Inflammatory macrophage treated with lipopolysaccharide for 1 hour (primary cell): ENCODE measurements around the gene KDM8.
"Not testable (repeated sequence)": the region's sequence is repeated elsewhere in the genome, so short reads cannot be mapped to it uniquely, and the experiment has no call there.

Experiments
- DNase-seq, 2 donors: peaks; one replicate each; pipeline ENCODE4 v3.0.0-alpha.2; 2020 to 2022

KDM8 gene

DNA sequence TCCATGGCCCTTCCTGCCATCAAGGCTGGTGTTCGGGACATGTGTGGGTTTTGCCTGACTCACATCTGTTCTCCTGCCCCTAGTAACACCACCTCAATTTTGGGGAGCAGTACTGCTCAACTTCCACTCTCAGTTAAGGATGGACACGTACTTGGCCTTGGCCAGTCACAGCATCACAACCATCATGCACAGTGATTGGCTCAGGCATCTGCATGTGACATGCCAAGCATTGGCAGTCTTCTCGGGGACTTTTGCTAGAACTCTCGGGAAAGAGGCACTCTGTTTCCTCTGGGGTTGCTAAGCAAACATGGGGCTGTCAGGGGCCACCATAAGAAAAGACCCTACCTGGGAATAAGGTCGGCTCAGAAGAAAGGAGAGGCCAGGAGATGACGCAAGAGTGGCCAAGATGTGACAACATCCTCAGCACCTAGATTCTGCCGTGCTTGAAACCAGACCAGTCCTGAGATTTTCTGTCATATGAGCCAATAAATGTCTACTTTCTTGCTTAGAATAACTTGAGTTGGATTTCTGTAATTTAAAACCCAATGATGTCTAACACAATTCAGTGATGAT, 11.9 kb upstream of the KDM8 start:
- no peak for DNase-seq

DNA sequence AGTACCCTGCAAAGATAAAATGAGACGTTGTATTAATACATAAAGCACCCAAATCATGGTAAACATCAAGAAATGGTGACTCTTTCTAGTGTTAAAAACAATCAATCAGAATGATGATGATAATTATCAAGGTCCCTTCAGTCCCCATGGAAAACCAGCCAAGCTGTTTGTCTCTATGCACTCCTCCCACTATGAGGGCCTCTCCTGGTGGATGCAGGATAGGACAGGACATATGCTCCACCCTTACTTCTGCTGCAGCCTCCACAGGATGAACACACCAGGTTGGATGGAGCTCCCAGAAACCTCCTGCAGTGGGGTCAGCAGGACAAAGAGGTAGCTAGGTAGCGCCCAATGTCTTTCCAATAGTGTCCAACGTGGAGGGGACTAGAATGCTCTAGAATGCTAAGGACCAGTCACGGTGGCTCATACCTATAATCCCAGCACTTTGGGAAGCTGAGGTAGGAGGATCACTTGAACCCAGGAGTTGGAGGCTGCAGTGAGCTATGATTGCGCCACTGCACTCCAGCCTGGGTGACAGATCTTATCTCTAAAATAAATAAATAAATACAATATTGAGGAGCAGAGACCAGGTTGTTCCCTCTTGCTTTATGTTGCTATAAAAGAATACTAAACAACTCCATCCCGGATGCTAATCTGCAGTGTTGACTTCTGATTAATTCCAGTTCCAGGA, 9.9 kb upstream of the KDM8 start:
- DNase-seq, result no peak

DNA sequence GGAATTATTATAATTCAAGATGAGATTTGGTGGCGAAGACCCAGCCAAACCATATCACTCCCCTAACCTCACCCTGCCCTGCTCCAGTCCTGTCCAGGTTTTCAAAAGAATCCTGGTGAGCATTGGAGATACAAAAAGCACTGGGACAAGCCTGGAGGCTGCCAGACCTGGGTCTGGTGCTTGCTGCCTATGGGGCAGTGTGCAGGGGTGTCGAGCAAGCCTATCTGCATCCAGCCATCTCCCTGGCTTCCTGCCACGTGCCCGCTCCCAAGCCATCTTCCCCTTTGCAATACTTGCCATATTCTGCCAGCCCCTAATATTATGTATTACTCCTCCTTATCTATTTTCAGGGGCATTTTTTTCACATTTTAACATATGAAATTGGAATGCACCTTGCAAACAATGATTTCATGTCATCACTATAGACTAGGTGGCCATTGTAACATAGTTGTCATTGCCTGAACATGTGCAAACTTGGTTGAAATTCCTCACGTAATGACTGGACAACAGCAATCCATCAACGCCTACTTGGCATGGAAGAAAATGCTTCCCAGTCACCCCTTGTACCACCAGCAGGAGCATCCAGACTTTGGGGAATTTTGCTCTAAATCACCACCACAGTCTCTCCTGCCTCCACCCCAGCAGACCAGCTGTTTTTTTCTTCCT, 8.1 kb upstream of the KDM8 start:
- DNase-seq, result no peak

DNA sequence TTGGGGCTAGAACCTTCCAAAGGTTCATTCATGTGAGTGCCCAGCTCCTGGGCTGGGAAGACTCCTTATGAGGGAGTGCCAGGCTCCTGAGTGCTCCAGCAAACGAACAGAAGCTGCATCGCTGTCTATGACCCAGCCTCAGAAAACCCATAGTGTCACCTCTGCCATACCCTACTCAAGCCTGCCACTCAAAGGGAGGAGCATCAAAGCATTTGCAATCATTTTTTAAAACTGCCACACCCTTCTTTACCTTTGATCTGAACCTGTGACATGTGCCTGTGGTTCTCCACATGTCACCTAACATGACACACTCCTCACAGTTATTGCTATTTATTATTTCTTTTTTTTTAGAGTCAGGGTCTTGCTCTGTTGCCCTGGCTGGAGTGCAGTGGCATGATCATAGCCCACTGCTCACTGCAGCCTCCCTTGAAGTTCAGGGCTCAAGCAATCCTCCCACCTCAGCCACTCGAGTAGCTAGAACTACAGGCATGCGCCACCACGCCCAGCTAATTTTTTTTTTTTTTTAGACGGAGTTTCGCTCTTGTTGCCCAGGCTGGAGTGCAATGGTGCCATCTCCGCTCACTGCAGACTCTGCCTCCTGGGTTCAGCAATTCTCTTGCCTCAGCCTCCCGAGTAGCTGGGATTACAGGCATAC, 7.3 kb upstream of the KDM8 start:
- no peak for DNase-seq

DNA sequence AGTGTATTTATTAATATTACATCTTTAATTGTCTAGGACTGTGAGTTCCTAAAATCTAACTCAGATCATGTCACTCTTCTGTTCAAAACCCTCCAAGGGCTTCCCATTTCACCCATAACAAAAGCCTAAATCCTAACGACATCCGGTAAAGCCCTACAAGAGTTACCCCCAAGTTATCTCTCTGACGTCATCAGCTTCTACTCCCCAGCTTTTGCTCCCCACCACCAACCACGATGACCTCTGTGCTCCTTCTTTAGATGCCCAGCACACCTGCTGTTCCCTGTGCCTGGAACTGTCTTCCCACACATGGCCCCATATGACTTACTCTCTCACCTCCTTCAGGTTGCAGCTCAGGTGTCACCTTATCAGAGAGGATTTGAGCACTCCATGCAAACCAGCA, 6.3 kb upstream of the KDM8 start:
- DNase-seq, result no peak

DNA sequence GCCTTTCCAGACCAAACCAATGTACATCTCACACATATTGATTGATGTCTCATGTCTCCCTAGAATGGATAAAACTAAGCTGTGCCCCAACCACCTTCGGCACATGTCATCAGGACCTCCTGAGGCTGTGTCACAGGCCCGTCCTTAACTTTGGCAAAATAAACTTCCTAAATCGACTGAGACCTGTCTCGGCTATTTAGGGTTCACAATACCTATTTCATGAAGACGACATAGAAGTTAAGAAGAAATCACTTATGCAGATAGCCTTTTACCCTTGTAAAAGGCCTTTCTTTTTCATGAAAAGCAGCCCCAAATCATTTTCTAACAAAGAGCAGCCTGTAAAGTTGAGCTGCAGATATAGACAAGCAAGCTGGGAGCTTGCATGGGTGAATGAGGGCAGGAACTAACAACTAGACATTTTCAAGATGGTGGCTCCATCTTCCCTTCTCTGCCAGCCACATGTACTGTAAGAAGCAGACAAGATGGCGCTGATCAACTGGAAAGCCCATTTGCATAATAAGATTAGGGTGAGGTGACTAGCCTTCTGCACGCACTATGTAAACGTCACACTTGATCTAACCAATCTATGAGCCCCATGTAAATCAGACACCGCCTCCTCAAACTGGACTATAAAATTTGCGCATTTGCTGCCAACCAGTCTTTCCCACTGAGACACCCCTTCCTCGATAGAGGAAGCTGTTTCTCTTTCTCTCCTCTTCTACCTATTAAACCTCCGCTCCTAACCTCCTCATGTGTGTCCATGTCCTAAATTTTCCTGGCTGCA, 4.7 kb upstream of the KDM8 start:
- no peak for DNase-seq

DNA sequence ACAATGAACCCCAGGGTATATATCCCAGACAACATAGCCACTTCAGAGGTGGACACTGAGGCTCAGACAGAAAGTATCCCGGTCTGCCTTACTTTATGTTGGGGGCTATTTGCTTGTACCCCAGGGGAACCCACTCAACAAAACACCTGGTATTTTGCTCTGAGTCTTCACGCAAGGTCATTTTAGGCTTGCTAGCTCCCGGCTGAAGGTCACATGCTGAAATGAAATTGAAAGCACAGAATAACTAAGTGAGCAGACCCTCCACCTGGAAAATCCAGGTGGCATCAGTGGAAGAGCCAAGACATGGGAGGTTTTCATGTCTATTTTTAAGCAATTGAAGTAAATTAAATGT, 4.1 kb upstream of the KDM8 start:
- DNase-seq, result no peak

DNA sequence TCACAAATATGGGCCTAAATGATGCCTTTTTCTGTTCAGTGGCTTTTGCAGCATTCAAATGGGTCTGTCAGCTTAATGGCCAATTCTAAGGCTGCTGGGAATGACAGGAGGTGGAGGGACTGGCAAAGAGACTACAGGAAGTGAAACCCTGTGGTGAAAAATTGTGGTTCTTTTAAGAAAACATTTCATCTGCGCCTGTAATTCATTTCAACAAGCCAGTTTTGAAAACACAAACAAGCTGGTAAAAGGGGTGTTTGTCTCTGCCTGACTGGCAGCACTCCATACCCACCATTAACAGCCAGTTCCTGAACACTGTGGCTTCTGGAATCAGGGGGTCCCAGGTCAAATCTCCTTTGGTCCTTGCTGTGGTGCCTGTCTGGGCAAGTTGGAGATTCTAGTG, 3.6 kb upstream of the KDM8 start:
- peak; percentile 62 to 71 for DNase-seq

DNA sequence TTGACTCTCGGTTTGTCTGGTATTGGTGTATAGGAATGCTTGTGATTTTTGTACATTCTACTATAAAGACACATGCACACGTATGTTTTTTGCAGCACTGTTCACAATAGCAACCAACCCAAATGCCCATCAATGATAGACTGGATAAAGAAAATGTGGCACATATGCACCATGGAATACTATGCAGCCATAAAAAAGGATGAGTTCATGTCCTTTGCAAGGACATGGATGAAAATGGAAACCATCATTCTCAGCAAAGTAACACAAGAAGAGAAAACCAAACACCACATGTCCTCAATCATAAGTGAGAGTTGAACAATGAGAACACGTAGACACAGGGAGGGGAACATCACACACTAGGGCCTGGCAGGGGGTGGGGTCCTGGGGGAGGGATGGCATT, 2.4 kb upstream of the KDM8 start:
- DNase-seq, result not testable (repeated sequence)

DNA sequence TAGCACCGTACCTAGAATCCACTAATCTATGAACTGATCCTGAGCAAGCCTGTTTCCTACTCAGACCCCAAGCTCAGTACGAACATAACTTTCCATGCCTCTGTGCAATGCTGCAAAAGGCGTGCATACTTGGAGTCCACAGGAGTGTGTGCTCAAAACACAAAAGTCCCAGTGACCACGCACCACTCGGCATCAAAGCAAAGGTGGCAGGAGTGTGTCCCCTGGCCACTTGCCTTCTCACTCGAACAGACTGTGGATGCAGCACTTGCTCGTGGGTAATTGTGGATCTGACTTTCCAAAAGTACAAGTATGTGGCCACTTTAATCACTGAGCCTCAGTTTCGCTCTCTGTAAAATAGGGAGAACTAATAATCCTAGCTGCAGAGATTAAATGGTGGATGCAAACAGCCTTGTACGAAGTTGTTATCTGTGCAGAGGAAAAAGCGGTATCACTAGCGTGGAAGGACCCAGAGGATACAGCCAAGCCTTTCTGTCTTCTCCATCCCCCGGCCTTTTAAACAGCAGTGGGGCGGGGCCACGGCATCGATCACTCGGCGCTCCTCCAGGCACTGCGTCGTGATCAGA, 311 bp upstream of the KDM8 start:
- DNase-seq, result peak in 1 of 2 donors; percentile 88

DNA sequence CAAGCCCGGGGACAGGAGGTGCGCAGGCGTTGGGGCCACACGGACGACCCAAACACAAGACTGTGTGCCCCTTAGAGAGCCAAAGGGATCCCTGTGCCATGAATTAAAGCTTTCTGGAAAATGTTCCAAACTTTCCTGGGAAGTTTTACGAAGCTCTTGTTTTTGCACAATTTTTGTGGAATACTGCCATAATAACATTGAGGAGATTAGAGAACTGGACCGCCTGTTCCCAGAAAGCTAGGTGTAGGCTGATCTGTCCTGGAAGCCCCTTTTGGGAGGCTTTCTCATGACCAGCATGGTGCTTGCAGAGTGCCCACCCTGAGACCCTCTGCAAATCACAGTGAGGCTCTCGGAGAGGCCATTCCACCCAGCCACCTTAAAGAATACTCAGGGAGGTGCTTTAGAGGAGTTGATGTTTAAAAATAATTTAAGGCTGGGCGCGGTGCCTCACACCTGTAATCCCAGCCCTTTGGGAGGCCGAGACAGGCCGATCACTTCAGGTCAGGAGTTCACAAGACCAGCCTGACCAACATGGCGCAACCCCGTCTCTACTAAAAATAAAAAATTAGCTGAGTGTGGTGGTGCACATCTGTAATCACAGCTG, 1.1 kb downstream of the KDM8 start:
- DNase-seq, result peak in 1 of 2 donors; percentile 1

DNA sequence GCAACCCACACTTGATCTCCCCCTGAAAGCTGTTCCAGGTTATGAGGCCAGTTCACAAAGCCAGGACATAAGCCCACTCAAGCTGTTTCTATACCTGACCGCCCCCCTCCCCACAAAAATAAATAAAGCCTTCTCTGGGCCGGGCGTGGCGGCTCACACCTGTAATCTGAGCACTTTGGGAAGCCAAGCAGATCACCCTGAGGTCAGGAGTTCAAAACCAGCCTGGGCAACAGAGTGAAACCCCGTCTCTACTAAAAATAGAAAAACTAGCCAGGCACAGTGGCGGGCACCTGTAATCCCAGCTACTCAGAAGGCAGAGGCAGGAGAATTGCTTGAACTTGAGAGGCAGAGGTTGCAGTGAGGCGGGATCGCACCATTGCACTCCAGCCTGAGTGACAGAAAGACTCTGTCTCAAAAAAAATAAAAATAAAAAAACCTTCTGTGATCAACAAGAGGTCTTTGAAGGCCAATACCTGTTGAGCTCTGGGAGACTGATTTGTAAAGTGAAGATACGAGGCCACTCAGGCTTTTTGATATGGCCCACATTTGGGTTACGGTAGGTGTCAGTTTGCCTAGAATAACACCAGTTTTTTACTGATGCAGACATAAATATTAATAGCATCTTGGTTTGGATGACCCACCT, 2.2 kb downstream of the KDM8 start:
- no peak for DNase-seq

DNA sequence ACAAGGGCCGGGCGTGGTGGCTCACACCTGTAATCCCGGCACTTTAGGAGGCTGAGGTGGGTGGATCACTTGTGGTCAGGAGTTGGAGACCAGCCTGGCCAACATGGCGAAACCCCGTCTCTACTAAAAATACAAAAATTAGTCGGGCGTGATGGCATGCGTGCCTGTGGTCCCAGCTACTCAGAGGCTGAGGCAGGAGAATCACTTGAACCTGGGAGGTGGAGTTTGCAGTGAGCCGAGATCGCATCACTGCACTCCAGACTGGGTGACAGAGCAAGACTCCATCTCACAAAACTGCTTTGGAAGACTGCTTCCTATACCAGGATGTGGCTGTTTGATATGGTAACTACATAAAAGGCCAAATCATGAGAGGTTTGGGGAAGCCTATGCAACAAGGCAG, 3.8 kb downstream of the KDM8 start:
- not testable (repeated sequence) for DNase-seq

DNA sequence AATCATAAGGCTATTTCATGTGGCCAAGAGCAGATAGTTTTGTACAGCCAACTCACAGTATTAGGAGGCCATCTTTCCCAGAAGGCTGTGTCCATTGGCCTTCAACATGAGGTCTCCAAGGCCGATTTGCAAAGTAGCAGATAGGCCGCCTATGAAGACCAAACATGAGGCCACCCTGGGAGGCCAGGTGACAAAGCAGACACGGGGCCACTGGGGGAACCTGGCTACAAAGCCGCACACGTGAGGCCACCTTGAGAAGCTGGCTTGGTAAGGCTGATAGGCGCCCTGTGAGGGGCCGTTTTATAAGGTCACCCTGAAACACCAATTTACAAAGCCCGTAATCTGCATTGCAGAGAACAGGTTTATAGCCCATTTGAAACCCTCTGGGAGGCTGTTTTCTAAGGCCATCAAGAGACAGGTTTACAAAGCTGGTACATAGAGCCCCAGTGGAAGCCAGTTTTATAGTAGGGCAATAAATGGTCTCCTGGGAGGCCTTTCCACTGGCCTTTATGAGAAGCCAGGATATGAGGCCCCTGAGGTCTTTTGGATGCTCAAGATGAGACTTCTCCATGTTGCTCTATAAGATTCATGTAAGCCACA, 4.9 kb downstream of the KDM8 start:
- no peak for DNase-seq

DNA sequence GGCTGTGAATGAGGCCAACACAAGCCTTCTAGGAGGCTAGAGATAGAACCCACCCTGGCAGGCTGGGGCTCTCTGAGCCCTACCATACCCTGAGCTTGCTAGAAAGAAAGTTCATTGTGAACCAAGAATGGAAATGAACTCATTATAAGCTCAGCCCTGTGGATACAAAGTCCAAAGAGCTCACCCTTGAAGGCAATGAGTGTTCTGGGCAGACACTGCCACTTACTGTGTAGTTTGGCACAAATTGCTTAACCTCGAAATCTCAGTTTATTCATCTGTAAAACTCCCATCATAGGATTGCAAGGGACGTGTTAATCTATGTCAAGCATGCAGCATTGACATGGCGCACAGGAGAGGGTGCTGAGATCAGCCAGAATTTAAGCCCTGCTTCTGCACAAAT, 5.5 kb downstream of the KDM8 start:
- no peak for DNase-seq

DNA sequence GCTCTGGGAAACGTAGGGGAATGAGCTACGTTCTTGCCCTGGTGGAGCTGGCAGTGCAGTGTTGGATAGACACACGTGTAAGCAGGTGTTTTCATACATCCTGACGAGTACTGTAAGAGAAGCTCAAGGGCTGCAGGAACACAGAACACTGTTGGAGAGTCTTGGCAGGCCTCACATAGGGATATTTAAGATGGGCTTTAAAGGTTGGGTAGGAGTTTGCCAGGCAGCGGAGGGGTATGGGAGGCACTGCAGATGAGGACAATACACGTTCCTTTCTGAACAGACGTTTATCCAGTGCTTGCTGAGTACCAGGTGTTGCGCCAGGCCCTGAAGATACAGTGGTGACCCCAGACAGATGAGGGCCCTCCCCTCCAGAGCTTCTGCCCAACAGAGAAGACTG, 6.3 kb downstream of the KDM8 start:
- no peak for DNase-seq

DNA sequence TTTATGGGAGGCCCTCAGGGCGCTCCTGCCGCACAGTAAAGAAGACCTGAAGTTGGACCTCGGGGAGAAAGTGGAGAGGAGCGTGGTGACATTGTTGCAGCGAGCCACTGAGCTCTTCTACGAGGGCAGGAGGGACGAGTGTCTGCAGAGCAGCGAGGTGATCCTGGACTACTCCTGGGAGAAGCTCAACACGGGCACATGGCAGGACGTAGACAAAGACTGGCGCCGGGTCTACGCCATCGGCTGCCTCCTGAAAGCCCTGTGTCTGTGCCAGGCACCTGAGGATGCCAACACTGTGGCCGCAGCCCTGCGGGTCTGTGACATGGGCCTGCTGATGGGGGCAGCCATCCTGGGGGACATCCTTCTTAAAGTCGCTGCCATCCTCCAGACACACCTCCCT, 6.8 kb downstream of the KDM8 start:
- DNase-seq, result no peak

DNA sequence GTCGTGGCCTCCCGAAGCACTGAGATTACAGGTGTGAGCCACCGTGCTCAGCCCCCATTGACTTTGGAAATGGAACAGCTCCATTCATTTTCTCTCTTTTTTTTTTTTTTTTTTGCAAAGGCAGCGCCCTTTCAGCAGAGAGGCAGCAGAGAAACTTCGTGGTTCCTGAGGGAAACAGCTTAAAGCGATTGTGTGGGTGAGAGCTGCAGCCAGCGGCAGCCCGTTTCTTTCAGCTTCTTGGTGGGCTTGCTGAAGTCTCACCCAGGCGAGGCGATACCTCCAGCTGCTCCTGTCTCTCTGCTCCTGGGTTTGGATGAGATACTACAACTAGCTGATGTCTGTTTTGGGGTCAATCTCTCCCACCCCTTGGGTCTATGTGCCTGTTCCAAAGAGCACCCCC, 7.7 kb downstream of the KDM8 start:
- DNase-seq, result no peak

DNA sequence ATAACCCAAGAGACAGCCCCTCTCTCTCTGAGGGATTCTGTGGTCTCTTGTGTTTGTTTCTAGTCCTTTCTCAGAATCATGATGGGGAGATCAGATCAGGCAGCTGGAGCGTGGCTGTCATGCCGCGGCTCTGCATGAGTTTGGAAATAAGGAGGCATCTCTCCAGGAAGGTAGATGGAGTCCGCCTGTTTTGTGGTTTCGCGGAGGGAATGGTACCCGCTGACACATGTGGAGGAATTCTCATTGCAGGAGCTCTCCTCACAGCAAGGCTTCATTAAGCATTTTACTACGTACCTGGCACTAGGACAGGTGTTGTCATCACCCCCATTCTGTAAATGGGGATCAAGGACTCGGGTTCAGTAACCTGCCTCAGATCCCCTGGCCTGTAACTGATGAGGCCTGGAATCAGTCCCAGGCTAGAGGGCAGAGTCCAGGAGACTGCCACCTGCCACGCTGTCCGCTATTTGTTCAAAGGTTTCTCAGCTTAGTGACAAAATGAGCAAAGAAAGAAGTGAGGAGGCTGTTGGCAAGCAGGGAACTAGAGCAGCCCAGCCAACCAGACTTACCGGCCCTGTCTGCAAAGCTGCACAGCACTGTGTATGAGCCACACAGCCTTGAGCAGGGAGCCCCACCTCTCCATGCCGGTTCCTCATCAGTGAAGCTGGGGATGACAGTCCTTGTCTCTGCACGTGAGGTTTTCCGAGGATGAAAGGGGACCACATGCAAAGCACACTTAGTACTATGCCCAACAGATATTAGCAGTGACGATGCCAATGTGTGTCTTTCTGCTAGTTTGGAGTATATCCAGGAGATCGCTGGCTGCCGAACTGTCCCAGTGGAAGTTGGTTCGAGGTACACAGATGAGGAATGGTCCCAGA, 11.0 kb downstream of the KDM8 start:
- DNase-seq, result no peak

DNA sequence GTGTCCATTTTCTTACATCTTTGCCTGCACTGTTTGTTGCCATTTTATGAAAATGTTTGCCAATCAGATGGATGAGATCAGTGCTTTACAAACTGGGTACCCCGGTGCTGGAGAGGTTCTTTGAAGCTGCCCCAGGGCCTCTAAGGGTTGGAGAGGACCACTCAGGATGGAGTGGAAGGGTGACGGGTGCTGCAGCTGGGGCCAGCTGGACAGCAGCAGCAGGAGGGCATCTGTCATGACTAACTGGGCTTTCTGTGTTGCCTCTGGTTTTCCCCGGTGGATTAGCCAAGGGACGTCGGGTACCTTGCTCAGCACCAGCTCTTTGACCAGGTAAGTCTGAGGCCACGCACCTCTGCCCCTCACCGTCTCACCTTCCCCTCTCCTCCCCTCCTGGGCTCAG, 12.3 kb downstream of the KDM8 start:
- DNase-seq, result no peak
